HEK293 (cell line): ENCODE measurements around the gene TBX6.
A peak's percentile ranks its signal among the peaks of the same experiment; 100 is the strongest.

Experiments
- CTCF ChIA-PET: fragments of 350-600 bp; formaldehyde crosslinking; extraction: SDS; loops from one replicate; lab custom pipeline; 2021; ENCODE audit warnings: antibody characterized with exemption; lab: Yijun Ruan, JAX
- POLR2A ChIA-PET: fragments of 300-600 bp; formaldehyde crosslinking; extraction: SDS; loops from one replicate; lab custom pipeline; 2020; ENCODE audit warnings: antibody characterized with exemption, inconsistent platforms; lab: Yijun Ruan, JAX
- H3K27ac ChIP-seq: fragments of 200-500 bp; sonication (Bioruptor generic); 2 replicates; pipeline ENCODE4 v1.5.1; 2014; ENCODE audit warnings: low read depth, low read length, control low read depth, inconsistent platforms; ENCODE audit errors: extremely low read depth
- H3K36me3 ChIP-seq, 2 experiments: fragments of 200-500 bp in 1 of 2; sonication (Bioruptor generic) in 1 of 2; 1 replicate in 1 of 2; 2 replicates in 1 of 2; pipeline ENCODE4 v1.5.1; 2014 to 2017; ENCODE audit warnings: inconsistent platforms in 2 of 2, low read length in 2 of 2; ENCODE audit not compliant: control insufficient read depth in 2 of 2, insufficient read depth in 1 of 2
- H3K4me1 ChIP-seq: fragments of 200-500 bp; sonication (Bioruptor generic); 2 replicates; pipeline ENCODE4 v1.5.1; 2014; ENCODE audit warnings: mild to moderate bottlenecking, low read length, inconsistent platforms; ENCODE audit not compliant: control insufficient read depth, insufficient read depth
- H3K4me3 ChIP-seq: 2 replicates; pipeline ENCODE4 v1.5.1; 2011; ENCODE audit warnings: low read depth, mild to moderate bottlenecking, control low read depth, low read length, moderate library complexity
- H3K9me3 ChIP-seq: fragments of 200-500 bp; sonication (Bioruptor generic); 2 replicates; pipeline ENCODE4 v1.5.1; 2014; ENCODE audit warnings: low read depth, low read length, inconsistent platforms; ENCODE audit not compliant: control insufficient read depth, insufficient read depth
- EGR2 ChIP-seq: fragments of 450-650 bp; formaldehyde crosslinking; IDR thresholded peaks from 2 replicates; pipeline ENCODE4 v1.5.1; 2016; ENCODE audit warnings: low read depth, missing biosample characterization, missing genetic modification characterization
- FEZF1 ChIP-seq: fragments of 450-650 bp; formaldehyde crosslinking; IDR thresholded peaks from 2 replicates; pipeline ENCODE4 v1.5.1; 2016; ENCODE audit warnings: missing biosample characterization, missing genetic modification characterization
- HIC1 ChIP-seq: fragments of 450-650 bp; formaldehyde crosslinking; IDR thresholded peaks from 2 replicates; pipeline ENCODE4 v1.5.1; 2016; ENCODE audit warnings: missing biosample characterization, missing genetic modification characterization
- REPIN1 ChIP-seq: fragments of 450-650 bp; formaldehyde crosslinking; IDR thresholded peaks from 2 replicates; pipeline ENCODE4 v1.5.1; 2017; ENCODE audit warnings: missing biosample characterization, missing genetic modification characterization, low read depth
- SALL2 ChIP-seq: fragments of 450-650 bp; formaldehyde crosslinking; IDR thresholded peaks from 2 replicates; pipeline ENCODE4 v1.5.0; 2017; ENCODE audit warnings: missing biosample characterization, mild to moderate bottlenecking, missing genetic modification characterization, borderline replicate concordance
- TRIM28 ChIP-seq: IDR thresholded peaks from 2 replicates; pipeline ENCODE4 v1.6.1; 2011; ENCODE audit warnings: low read length, control low read depth, borderline replicate concordance
- ZBTB20 ChIP-seq: fragments of 450-650 bp; formaldehyde crosslinking; IDR thresholded peaks from 2 replicates; pipeline ENCODE4 v1.5.1; 2016; ENCODE audit warnings: missing biosample characterization, missing genetic modification characterization
- ZBTB6 ChIP-seq: fragments of 450-650 bp; formaldehyde crosslinking; IDR thresholded peaks from 2 replicates; pipeline ENCODE4 v1.5.1; 2017; ENCODE audit warnings: missing biosample characterization, missing genetic modification characterization
- ZFHX2 ChIP-seq: fragments of 450-650 bp; formaldehyde crosslinking; conservative IDR thresholded peaks from 2 replicates; pipeline ENCODE4 v1.5.1; 2016; ENCODE audit warnings: missing biosample characterization, missing genetic modification characterization
- ZFP3 ChIP-seq: fragments of 450-650 bp; formaldehyde crosslinking; IDR thresholded peaks from 2 replicates; pipeline ENCODE4 v1.5.1; 2016; ENCODE audit warnings: low read depth, missing biosample characterization, missing genetic modification characterization
- ZFP37 ChIP-seq: fragments of 450-650 bp; formaldehyde crosslinking; IDR thresholded peaks from 2 replicates; pipeline ENCODE4 v1.5.1; 2016; ENCODE audit warnings: missing biosample characterization, missing genetic modification characterization
- ZIC2 ChIP-seq: fragments of 450-650 bp; formaldehyde crosslinking; IDR thresholded peaks from 2 replicates; pipeline ENCODE4 v1.5.1; 2016; ENCODE audit warnings: missing biosample characterization, missing genetic modification characterization
- ZNF114 ChIP-seq: fragments of 450-650 bp; formaldehyde crosslinking; IDR thresholded peaks from 2 replicates; pipeline ENCODE4 v1.5.0; 2017; ENCODE audit warnings: missing biosample characterization, missing genetic modification characterization
- ZNF133 ChIP-seq: fragments of 450-650 bp; formaldehyde crosslinking; IDR thresholded peaks from 2 replicates; pipeline ENCODE4 v1.5.1; 2016; ENCODE audit warnings: missing biosample characterization, missing genetic modification characterization
- ZNF214 ChIP-seq: fragments of 450-650 bp; formaldehyde crosslinking; IDR thresholded peaks from 2 replicates; pipeline ENCODE4 v1.5.1; 2017; ENCODE audit warnings: missing biosample characterization, mild to moderate bottlenecking, missing genetic modification characterization, borderline replicate concordance
- ZNF239 ChIP-seq: fragments of 450-650 bp; formaldehyde crosslinking; IDR thresholded peaks from 2 replicates; pipeline ENCODE4 v1.5.1; 2016; ENCODE audit warnings: missing biosample characterization, missing genetic modification characterization
- ZNF24 ChIP-seq: fragments of 450-650 bp; formaldehyde crosslinking; IDR thresholded peaks from 2 replicates; pipeline ENCODE4 v1.5.1; 2016; ENCODE audit warnings: missing biosample characterization, missing genetic modification characterization
- ZNF311 ChIP-seq: fragments of 450-650 bp; formaldehyde crosslinking; IDR thresholded peaks from 2 replicates; pipeline ENCODE4 v1.5.1; 2017; ENCODE audit warnings: missing biosample characterization, missing genetic modification characterization, borderline replicate concordance
- ZNF354C ChIP-seq: fragments of 450-650 bp; formaldehyde crosslinking; IDR thresholded peaks from 2 replicates; pipeline ENCODE4 v1.5.1; 2016; ENCODE audit warnings: missing biosample characterization, missing genetic modification characterization, low read depth, borderline replicate concordance
- ZNF514 ChIP-seq: fragments of 450-650 bp; formaldehyde crosslinking; IDR thresholded peaks from 2 replicates; pipeline ENCODE4 v1.5.1; 2016; ENCODE audit warnings: missing biosample characterization, missing genetic modification characterization
- ZNF558 ChIP-seq: fragments of 450-650 bp; formaldehyde crosslinking; IDR thresholded peaks from 2 replicates; pipeline ENCODE4 v1.5.1; 2016; ENCODE audit warnings: missing biosample characterization, missing genetic modification characterization
- ZNF560 ChIP-seq: fragments of 450-650 bp; formaldehyde crosslinking; IDR thresholded peaks from 2 replicates; pipeline ENCODE4 v1.5.1; 2017; ENCODE audit warnings: missing biosample characterization, missing genetic modification characterization, borderline replicate concordance
- ZNF580 ChIP-seq: fragments of 450-650 bp; formaldehyde crosslinking; IDR thresholded peaks from 2 replicates; pipeline ENCODE4 v1.5.1; 2016; ENCODE audit warnings: missing biosample characterization, missing genetic modification characterization
- ZNF654 ChIP-seq: fragments of 450-650 bp; formaldehyde crosslinking; IDR thresholded peaks from 2 replicates; pipeline ENCODE4 v1.5.1; 2016; ENCODE audit warnings: low read depth, missing biosample characterization, missing genetic modification characterization
- ZNF701 ChIP-seq: fragments of 450-650 bp; formaldehyde crosslinking; IDR thresholded peaks from 2 replicates; pipeline ENCODE4 v1.5.1; 2016; ENCODE audit warnings: missing biosample characterization, missing genetic modification characterization
- ZNF704 ChIP-seq: fragments of 450-650 bp; formaldehyde crosslinking; IDR thresholded peaks from 2 replicates; pipeline ENCODE4 v1.5.1; 2016; ENCODE audit warnings: missing biosample characterization, missing genetic modification characterization
- ZNF830 ChIP-seq: fragments of 450-650 bp; IDR thresholded peaks from 2 replicates; pipeline ENCODE4 v1.5.0; 2018; ENCODE audit warnings: missing biosample characterization, missing genetic modification characterization, low read depth, mild to moderate bottlenecking, moderate library complexity

TBX6 gene

GRCh38 chr16:30063893-30064728 is 27.6 kb downstream of the TBX6 start (continued):
- TF ChIP-seq ZNF830: no peak

GRCh38 chr16:30063278-30063892 is 28.3 kb downstream of the TBX6 start:
- Histone ChIP-seq H3K4me3 (no peak overlapping the region), H3K9me3 (no peaks in the 10 kb centered on the region), H3K4me1 (peaks cover 2% of the 10 kb centered on the region; the same call in 1 of the 2 replicates), H3K27ac (peak overlapping the region; percentile 100), H3K36me3 (peaks cover 11 to 39% of the 10 kb centered on the region in 2 experiments; a peak in 2 of 3 replicates)
- POLR2A ChIA-PET: interaction anchor here (1.6 kb wide), 1 partner anchor 10 kb away, joined by 4 read pairs; a partner anchor contains a TSS
- CTCF ChIA-PET: interaction anchor here (0.6 to 1.3 kb wide), 3 partner anchors 8 to 566 kb away, joined by 3 to 12 read pairs (median 3); no protein-coding TSS in a partner anchor
- TF ChIP-seq ZNF239 (tag by site-specific recombination) (no peak), ZNF214 (no peak), TRIM28 (no peak), ZNF560 (tag by site-specific recombination) (no peak), ZNF24 (tag by site-specific recombination) (peak; percentile 69; the same call in 1 of the 2 replicates), ZNF514 (tag by site-specific recombination) (no peak), ZFP37 (tag by site-specific recombination) (no peak), SALL2 (no peak), ZNF654 (tag by site-specific recombination) (0 out of 2 replicates have a peak, but pooled peaks have one; percentile 7), ZBTB6 (tag by site-specific recombination) (no peak), EGR2 (0 out of 2 replicates have a peak, but pooled peaks have one; percentile 13), REPIN1 (no peak), ZNF558 (tag by site-specific recombination) (no peak), ZNF311 (no peak), ZNF114 (tag by site-specific recombination) (no peak), ZIC2 (tag by site-specific recombination) (no peak), ZFHX2 (tag by site-specific recombination) (peak; percentile 18; the same call in 1 of the 2 replicates), ZBTB20 (tag by site-specific recombination) (no peak), HIC1 (tag by site-specific recombination) (peak; percentile 58), FEZF1 (tag by site-specific recombination) (no peak), ZNF704 (tag by site-specific recombination) (no peak), ZNF580 (peak; percentile 70), ZNF354C (tag by site-specific recombination) (no peak), ZNF701 (no peak), ZFP3 (tag by site-specific recombination) (no peak), ZNF133 (tag by site-specific recombination) (no peak)
